SK-N-SH treated with all-trans-retinoic acid at 6 μM for 48 hours (cell line): ENCODE results near the gene PLA1A.

Source experiments
- ARNTL ChIP-seq: fragments of 450-650 bp; formaldehyde crosslinking; IDR thresholded peaks from 2 replicates; pipeline ENCODE4 v1.5.0; 2020; ENCODE audit warnings: low read depth, mild to moderate bottlenecking, moderate library complexity, borderline replicate concordance
- BACH2 ChIP-seq: fragments of 250-450 bp; sonication (Bioruptor Pico); IDR thresholded peaks from 2 replicates; pipeline ENCODE4 v1.9.0; 2021; ENCODE audit warnings: mild to moderate bottlenecking, borderline replicate concordance
- ESRRG ChIP-seq: fragments of 250-450 bp; sonication (Bioruptor Pico); IDR thresholded peaks from 2 replicates; pipeline ENCODE4 v1.6.1; 2021; ENCODE audit warnings: mild to moderate bottlenecking
- POU6F1 ChIP-seq: fragments of 250-450 bp; sonication (Bioruptor Pico); IDR thresholded peaks from 2 replicates; pipeline ENCODE4 v1.8.0; 2021; ENCODE audit warnings: low read depth, mild to moderate bottlenecking, moderate library complexity, borderline replicate concordance
- PPARA ChIP-seq: fragments of 250-450 bp; sonication (Bioruptor Pico); IDR thresholded peaks from 2 replicates; pipeline ENCODE4 v1.5.0; 2020; ENCODE audit warnings: mild to moderate bottlenecking, borderline replicate concordance
- SNAI2 ChIP-seq: fragments of 250-450 bp; sonication (Bioruptor Pico); IDR thresholded peaks from 2 replicates; pipeline ENCODE4 v1.5.0; 2020; ENCODE audit warnings: mild to moderate bottlenecking, moderate library complexity
- TOX ChIP-seq: fragments of 250-450 bp; sonication (Bioruptor Pico); IDR thresholded peaks from 2 replicates; pipeline ENCODE4 v1.8.0; 2021; ENCODE audit warnings: mild to moderate bottlenecking, moderate library complexity, borderline replicate concordance
- TSHZ2 ChIP-seq: fragments of 250-450 bp; sonication (Bioruptor Pico); IDR thresholded peaks from 2 replicates; pipeline ENCODE4 v1.5.0; 2020; ENCODE audit warnings: mild to moderate bottlenecking, moderate library complexity
- ZC3H10 ChIP-seq: fragments of 250-450 bp; sonication (Bioruptor Pico); IDR thresholded peaks from 2 replicates; pipeline ENCODE4 v1.5.1; 2021; ENCODE audit warnings: mild to moderate bottlenecking, moderate library complexity
- ZNF565 ChIP-seq: fragments of 450-650 bp; formaldehyde crosslinking; conservative IDR thresholded peaks from 2 replicates; pipeline ENCODE4 v1.5.0; 2020; ENCODE audit warnings: low read depth, mild to moderate bottlenecking, moderate library complexity
- ZNF70 ChIP-seq: fragments of 450-650 bp; formaldehyde crosslinking; IDR thresholded peaks from 2 replicates; pipeline ENCODE4 v1.5.0; 2020; ENCODE audit warnings: mild to moderate bottlenecking, moderate library complexity

GRCh38 chr3:119557192-119557876 is 40.4 kb upstream of the PLA1A start:
- no peak for TF ChIP-seq ARNTL (CRISPR knock-in tag)
- no peak for TF ChIP-seq ZNF70
- TF ChIP-seq ESRRG (CRISPR knock-in tag), result no peak
- no peak for TF ChIP-seq TOX (CRISPR knock-in tag)
- no peak for TF ChIP-seq TSHZ2
- TF ChIP-seq PPARA (CRISPR knock-in tag), result no peak
- TF ChIP-seq BACH2 (CRISPR knock-in tag), result no peak
- no peak for TF ChIP-seq ZNF565 (CRISPR knock-in tag)
- TF ChIP-seq POU6F1 (CRISPR knock-in tag), result no peak
- no peak for TF ChIP-seq ZC3H10 (CRISPR knock-in tag)
- TF ChIP-seq SNAI2 (CRISPR knock-in tag), result no peak
